GM12801 (cell line): Measurements from ENCODE around the gene TES.

Source experiments
- TF ChIP-seq, protein P1 (sequence below): IDR thresholded peaks from one replicate; pipeline ENCODE4 v1.5.1; 2011; ENCODE audit warnings: control low read depth; ENCODE audit not compliant: insufficient read length; ENCODE audit errors: extremely low read depth

The TES gene

DNA sequence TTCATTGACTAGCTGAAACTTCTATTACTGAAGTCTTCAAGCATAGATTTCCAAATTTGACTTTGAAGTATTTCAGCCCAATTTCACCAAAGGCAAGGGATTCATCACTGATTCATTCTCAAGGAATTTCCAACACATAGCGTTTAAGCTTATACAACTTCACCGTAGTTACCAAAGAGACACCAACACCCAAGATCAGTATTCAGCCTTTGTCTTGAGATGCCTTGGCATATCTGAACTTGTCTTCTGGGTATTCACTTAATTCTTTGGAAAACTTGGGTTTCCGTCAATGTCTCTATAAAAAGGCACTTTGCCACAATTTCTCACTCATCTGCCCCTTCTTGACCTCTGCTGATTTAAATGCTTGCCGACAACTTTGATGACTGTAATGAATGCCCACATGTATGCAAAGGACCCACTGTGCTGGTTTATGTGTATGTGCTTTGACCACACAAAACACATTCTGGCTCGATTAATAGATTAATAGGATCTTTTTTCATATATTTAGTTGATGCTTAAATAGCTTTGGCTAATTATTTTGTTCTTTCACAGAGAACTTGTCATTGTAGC lies 49.6 kb downstream of the TES start:
- TF ChIP-seq, protein P1, sequence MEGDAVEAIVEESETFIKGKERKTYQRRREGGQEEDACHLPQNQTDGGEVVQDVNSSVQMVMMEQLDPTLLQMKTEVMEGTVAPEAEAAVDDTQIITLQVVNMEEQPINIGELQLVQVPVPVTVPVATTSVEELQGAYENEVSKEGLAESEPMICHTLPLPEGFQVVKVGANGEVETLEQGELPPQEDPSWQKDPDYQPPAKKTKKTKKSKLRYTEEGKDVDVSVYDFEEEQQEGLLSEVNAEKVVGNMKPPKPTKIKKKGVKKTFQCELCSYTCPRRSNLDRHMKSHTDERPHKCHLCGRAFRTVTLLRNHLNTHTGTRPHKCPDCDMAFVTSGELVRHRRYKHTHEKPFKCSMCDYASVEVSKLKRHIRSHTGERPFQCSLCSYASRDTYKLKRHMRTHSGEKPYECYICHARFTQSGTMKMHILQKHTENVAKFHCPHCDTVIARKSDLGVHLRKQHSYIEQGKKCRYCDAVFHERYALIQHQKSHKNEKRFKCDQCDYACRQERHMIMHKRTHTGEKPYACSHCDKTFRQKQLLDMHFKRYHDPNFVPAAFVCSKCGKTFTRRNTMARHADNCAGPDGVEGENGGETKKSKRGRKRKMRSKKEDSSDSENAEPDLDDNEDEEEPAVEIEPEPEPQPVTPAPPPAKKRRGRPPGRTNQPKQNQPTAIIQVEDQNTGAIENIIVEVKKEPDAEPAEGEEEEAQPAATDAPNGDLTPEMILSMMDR = no peak

- TF ChIP-seq, protein P1 = no peak
These were observed 51.6 kb downstream of the TES start for GRCh38 chr7:116261904-116262303.

DNA sequence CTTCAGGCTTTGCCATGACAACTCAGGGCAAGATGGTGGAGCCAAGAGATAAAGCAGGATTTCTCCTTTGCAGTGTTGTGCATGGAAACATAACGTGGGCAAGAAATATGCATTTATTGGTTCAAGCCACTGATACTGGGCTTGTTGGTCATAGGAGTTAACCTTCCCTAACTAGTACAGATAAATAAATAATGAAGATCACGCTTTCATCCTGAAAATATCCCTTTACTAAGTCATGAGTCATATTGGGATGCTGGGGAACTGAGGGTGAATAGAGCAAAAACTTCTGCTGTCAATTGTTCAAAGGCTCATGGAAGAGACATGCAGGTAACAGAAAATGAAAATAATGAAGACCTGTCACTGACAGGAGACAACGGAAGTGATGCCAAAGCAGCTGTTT lies 55.5 kb downstream of the TES start:
- TF ChIP-seq, protein P1 = no peak

DNA sequence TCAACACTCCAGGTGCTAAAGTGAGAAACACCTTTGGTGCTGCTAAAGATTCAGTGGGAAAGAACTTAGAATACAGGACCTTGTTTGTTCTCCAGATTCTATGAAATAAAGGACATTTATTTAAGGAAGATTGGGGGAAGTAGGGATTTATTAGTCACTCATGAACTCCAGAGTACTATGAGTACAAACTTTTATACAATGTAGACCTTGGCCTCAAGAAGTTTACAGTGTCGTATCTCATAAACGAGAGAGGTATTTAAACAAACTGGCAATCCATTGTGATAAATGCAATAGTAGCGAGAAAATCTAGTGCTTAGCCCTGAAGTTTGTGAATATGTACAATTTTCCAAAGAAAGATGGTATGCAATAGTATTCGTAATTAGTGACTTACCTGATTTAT lies 59.1 kb downstream of the TES start:
- TF ChIP-seq, protein P1 = no peak

DNA sequence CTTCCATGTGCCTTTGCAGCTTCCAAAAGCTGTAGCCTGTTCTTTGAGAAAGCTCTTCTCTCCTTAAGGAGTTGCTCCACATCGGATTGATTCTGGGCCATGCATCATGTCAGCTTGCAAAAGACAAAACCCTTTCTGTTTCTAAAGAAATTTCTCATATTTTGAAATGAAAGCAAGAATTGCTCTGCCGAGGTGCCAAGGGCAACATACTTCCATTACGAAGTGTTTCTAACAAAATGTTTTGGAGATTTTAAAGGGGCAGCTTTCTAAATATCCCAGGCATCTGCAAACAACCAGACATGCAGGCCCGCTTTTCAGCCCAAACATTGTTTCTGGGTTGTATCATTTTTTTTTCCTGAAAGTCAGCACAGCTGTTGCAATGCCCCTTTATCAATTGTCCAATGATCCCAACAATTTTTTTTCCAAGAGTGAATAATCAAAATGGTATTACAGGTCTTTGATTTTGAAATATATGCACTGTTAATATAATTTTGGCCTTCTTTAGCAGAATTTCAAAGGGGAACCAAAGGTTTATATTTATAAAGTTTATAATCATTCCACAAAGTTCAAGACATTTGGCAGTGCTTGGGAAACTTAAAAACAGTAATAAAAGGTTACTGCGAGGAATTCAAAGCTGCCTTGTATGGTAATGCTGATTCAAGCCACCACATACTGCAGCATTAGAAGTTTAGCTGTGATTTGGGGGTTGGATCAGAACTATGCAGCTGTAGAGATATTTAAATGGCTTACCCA lies 61.0 kb downstream of the TES start:
- TF ChIP-seq, protein P1 = no peak

- TF ChIP-seq, protein P1 = no peak
These were observed 61.9 kb downstream of the TES start for GRCh38 chr7:116271963-116272886.

DNA sequence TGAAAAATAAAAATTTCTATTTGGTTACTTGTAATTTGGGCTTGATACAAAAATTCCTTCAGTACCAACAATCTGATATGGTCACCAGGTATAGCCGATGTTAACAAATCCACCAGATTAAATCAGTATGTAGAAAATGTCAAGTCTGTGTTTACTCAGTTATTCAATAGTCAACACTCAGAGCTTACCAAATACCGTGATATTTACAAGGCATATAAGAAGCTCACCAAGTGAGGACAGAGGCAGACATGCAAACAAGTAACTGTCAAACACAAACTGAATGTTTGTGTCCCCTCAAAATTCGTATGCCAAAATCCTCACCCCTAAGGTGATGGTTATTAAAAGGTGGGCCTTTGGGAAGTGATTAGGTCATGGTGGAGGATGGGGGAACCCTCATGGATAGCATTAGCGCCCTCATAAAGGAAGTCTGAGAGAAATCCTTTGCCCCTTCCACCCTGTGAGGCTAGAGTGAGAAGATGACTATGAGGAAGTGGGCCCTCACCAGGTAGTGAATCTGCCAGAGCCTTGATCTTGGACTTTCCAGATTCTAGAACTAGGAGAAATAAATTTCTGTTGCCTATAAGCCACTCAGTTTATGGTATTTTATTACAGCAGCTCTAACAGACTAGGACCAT lies 63.1 kb downstream of the TES start:
- TF ChIP-seq, protein P1 = no peak
